Measurements from ENCODE around the gene INO80B.

DNA sequence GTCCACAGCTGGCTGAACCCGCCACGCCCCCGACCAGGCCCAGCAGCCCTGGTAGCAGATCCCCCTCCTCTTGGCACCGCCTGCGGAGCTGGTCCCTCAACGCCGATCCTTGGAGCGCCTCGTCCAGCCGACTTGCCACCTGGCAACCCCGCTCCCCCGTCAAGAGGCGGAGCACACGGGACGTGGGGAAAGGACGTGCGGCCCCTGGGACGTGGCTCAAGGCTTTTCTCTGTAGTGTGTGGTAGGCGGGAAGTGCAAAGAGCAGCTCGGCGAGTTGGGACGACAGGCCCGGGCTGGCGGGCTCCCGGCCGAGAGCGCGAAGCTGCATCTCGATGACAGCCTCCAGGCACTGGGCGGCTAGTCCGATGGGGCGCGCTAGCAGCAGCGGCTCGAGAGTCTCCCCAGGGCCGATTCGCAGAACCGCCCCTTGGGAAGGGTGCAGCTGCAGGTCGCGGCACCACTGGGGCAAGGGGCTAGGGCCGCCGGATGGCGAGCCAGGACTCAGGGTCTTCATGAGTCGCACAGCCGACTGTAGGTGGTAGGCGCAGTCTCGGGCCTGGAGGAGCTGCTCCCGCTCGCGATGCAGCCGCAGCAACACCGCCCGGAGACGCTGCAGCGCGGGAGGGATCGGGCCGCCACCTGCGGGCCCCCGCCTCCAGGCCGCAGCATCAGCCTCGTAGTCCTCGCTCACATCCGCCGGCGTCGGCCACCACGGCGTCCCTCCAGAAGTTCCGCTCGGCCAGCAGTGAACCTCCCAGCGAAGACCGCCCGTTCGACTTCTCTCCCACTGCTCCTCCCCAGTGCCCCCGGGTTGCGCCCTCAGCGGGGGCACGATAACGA lies 27.3 kb downstream of the INO80B start:
- TF ChIP-seq, protein P1, sequence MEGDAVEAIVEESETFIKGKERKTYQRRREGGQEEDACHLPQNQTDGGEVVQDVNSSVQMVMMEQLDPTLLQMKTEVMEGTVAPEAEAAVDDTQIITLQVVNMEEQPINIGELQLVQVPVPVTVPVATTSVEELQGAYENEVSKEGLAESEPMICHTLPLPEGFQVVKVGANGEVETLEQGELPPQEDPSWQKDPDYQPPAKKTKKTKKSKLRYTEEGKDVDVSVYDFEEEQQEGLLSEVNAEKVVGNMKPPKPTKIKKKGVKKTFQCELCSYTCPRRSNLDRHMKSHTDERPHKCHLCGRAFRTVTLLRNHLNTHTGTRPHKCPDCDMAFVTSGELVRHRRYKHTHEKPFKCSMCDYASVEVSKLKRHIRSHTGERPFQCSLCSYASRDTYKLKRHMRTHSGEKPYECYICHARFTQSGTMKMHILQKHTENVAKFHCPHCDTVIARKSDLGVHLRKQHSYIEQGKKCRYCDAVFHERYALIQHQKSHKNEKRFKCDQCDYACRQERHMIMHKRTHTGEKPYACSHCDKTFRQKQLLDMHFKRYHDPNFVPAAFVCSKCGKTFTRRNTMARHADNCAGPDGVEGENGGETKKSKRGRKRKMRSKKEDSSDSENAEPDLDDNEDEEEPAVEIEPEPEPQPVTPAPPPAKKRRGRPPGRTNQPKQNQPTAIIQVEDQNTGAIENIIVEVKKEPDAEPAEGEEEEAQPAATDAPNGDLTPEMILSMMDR (IDR thresholded peaks at IDR 0.05): no peak
- TF ChIP-seq POLR2A (IDR thresholded peaks at IDR 0.05): no peak

All from uterus (tissue), 2 donors.